Measurements from ENCODE around the gene HLCS.
A peak's percentile ranks its signal among the peaks of the same experiment; 100 is the strongest.

HLCS gene

DNA sequence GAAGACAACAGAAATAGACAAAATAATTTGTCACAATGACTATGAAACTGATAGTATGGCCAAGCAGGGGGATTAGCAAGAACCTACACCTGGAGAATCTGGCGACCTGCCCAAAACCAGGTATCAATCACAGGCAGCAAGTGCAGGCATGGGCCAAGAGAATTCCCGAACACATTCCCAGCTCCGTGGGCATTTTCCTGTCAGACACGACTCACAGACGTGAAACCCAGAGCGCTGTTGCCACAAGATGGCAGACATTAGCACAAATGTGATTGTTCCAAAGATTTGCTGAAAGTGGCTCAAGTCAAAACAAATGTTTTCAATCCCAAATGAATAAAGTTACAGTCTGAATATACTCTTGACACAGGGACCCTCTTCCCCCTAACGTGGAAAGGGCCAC is 36.8 kb downstream of the HLCS start:
- DNase-seq (ENCODE audit: extremely low read depth, low read depth) = no peak
- TF ChIP-seq CTCF (IDR thresholded peaks at IDR 0.05; ENCODE audit: low read depth, low read length, missing control alignments) = peak; percentile 8
- H3K4me3 ChIP-seq (replicated peaks; ENCODE audit: low read depth, low read length) = no peak overlapping the region

DNA sequence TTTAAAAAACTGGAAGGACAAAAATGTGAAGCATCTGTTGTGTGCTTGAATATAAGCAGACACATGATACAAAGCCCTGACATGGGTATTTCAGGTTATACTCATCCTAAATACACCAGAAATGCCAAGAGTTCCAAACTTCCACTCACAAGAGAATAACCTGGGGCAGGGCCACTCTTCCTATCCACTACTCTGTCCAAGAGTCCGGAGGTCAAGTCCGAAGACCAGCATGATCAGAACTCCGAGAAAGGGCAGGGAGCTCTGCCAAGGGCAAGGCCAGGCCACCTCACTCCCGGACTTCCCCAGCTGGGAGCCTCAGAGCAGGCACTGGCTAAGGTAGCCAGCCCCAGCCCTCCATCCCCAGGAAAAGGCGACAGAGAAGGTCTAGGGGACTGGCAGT is 37.5 kb downstream of the HLCS start:
- no peak overlapping the region for H3K4me3 ChIP-seq (replicated peaks; ENCODE audit: low read depth, low read length)
- no peak for DNase-seq (ENCODE audit: extremely low read depth, low read depth)
- no peak for TF ChIP-seq CTCF (IDR thresholded peaks at IDR 0.05; ENCODE audit: low read depth, low read length, missing control alignments)

GRCh38 chr21:36927719-36928117 is 38.8 kb downstream of the HLCS start:
- H3K4me3 ChIP-seq (replicated peaks; ENCODE audit: low read depth, low read length) = no peak overlapping the region

GRCh38 chr21:36926989-36927718 is 39.3 kb downstream of the HLCS start:
- TF ChIP-seq CTCF (IDR thresholded peaks at IDR 0.05; ENCODE audit: low read depth, low read length, missing control alignments) = no peak
- H3K4me3 ChIP-seq (replicated peaks; ENCODE audit: low read depth, low read length) = no peak overlapping the region
- DNase-seq (ENCODE audit: extremely low read depth, low read depth) = no peak

More at GRCh38 chr21:36927719-36928117, 38.8 kb downstream of the HLCS start:
- TF ChIP-seq CTCF (IDR thresholded peaks at IDR 0.05; ENCODE audit: low read depth, low read length, missing control alignments) = peak; percentile 96
- peak; percentile 78 for DNase-seq (ENCODE audit: extremely low read depth, low read depth)

DNA sequence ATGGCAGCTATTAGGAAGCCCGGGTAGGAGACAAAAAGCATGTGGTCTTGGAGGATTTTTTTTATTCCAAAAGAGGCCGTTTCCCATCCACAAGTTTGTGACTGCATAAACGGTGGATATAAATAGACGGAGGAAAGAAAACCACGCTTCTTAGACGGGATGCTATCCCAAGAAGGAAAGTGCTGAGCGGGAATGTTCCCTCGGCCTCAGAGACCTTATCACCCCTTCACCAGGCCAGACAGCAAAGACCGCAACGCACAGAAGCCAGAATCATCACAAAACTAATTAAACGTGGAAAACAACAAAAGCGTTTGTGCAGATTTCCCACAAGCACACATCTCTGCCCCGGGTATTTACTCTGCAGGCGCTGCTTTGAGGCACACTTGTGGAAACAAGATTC is 43.2 kb downstream of the HLCS start:
- DNase-seq (ENCODE audit: extremely low read depth, low read depth) = no peak
- no peak for TF ChIP-seq CTCF (IDR thresholded peaks at IDR 0.05; ENCODE audit: low read depth, low read length, missing control alignments)
- no peak overlapping the region for H3K4me3 ChIP-seq (replicated peaks; ENCODE audit: low read depth, low read length)

DNA sequence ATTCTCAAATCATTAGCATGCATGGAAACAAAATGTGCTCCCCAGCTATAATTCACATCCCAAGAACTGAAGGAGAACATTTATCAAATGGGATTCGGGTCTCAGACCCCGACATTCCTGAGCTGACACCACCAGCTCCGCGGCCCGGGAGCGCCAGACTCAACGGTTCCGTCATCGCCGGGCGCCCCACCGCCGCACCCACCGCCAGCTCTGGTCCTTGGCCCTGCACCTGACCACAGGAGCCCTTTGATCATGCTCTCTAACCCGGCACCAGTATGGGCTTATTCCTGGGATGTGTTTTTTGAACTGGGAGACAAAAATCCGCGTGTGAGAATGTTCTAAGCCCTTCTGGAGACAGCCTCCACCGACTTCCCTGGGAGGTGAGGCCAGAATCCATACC is 43.6 kb downstream of the HLCS start:
- DNase-seq (ENCODE audit: extremely low read depth, low read depth) = no peak
- TF ChIP-seq CTCF (IDR thresholded peaks at IDR 0.05; ENCODE audit: low read depth, low read length, missing control alignments) = no peak
- no peak overlapping the region for H3K4me3 ChIP-seq (replicated peaks; ENCODE audit: low read depth, low read length)

DNA sequence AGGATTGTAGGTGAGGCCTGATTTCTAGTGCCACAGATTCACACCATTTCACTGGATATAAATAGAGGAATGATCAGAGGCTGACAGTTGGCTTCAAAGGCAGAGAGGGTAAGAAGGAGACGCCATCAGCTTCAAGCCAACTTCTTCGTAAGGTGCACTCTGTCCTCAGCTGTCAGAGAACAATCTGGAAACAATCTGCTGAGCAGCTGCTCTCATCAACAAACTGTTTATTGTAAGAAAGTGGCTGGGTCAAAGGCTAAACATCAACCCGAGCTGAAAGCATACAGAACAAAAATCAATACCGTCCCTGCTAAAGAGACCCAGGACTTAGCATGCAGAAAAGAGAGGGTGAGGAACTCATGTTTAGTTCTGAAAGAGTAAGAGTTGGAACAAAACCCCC is 48.2 kb downstream of the HLCS start:
- no peak for TF ChIP-seq CTCF (IDR thresholded peaks at IDR 0.05; ENCODE audit: low read depth, low read length, missing control alignments)
- no peak for DNase-seq (ENCODE audit: extremely low read depth, low read depth)
- no peak overlapping the region for H3K4me3 ChIP-seq (replicated peaks; ENCODE audit: low read depth, low read length)
